Measurements from ENCODE around the gene RAB43.

RAB43 gene

DNA sequence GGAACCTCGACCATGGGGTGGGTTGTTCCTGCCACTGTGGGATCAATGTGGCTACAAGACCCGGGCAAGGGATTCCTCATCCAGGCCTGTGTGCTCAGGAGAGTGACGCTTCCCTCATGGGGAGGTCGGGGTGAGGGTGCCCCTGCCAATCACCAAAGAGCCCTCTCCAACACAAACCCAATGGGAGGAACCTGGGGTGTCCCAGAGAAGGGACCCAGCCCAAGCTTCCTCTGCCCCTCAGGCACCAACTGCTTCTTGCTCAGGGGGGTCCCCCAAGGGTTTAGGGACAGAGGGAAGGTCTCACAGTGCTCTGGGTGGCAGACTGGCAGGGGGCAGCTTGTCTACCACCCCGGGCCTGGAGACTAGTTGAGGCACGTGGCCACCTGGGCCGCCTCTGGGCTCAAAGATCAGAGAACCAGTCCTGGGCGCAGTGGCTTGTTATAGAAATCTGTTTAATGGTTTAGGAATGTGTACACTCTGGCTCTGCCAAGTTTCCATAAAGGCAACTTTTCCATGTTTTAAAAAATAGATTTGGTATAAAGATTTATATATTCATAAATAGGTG lies 34.4 kb downstream of the RAB43 start:
- TF ChIP-seq, protein P1, sequence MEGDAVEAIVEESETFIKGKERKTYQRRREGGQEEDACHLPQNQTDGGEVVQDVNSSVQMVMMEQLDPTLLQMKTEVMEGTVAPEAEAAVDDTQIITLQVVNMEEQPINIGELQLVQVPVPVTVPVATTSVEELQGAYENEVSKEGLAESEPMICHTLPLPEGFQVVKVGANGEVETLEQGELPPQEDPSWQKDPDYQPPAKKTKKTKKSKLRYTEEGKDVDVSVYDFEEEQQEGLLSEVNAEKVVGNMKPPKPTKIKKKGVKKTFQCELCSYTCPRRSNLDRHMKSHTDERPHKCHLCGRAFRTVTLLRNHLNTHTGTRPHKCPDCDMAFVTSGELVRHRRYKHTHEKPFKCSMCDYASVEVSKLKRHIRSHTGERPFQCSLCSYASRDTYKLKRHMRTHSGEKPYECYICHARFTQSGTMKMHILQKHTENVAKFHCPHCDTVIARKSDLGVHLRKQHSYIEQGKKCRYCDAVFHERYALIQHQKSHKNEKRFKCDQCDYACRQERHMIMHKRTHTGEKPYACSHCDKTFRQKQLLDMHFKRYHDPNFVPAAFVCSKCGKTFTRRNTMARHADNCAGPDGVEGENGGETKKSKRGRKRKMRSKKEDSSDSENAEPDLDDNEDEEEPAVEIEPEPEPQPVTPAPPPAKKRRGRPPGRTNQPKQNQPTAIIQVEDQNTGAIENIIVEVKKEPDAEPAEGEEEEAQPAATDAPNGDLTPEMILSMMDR (IDR thresholded peaks at IDR 0.05; ENCODE audit: borderline replicate concordance, control extremely low read depth, extremely low read depth, insufficient read depth, missing control alignments), result no peak
- no peak for DNase-seq (ENCODE audit: low spot score)
- in situ Hi-C loops (cut with MboI; ENCODE audit: low sequenced_read_pairs, unreplicated experiment), result no loop called here

- TF ChIP-seq, protein P1 (IDR thresholded peaks at IDR 0.05; ENCODE audit: borderline replicate concordance, control extremely low read depth, extremely low read depth, insufficient read depth, missing control alignments), result no peak
- in situ Hi-C loops (cut with MboI; ENCODE audit: low sequenced_read_pairs, unreplicated experiment), result no loop called here
- no peak for DNase-seq (ENCODE audit: low spot score)
Observed at GRCh38 chr3:129085818-129086217, 35.8 kb downstream of the RAB43 start.

DNA sequence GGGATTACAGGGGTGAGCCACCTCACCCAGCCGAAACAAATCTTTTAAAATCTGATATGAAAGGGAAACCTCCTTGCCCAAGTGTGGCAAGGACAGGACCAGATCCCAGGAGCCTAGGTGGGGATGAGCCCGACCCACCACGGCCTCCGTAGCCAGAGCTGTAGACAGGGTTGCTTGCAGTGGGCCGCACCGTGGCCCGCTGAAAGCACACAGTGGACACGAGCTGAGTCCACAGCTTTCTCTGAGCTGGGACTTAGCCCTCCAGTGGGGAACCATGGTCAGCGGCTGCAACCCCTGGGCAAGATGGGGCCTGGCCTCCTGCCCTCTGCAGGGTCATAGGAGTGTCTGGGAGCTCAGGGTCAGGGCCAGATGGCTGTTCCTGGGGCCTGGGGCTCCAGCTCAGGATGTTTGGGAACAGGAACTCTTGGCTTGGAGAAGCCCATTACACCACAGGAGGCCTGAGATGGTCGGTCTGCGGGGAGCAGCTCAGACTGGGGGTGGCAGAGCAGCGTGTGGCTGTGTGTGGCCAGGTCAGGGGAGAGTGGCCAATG lies 36.4 kb downstream of the RAB43 start:
- no peak for DNase-seq (ENCODE audit: low spot score)
- in situ Hi-C loops (cut with MboI; ENCODE audit: low sequenced_read_pairs, unreplicated experiment), result no loop called here
- TF ChIP-seq, protein P1 (IDR thresholded peaks at IDR 0.05; ENCODE audit: borderline replicate concordance, control extremely low read depth, extremely low read depth, insufficient read depth, missing control alignments), result no peak

DNA sequence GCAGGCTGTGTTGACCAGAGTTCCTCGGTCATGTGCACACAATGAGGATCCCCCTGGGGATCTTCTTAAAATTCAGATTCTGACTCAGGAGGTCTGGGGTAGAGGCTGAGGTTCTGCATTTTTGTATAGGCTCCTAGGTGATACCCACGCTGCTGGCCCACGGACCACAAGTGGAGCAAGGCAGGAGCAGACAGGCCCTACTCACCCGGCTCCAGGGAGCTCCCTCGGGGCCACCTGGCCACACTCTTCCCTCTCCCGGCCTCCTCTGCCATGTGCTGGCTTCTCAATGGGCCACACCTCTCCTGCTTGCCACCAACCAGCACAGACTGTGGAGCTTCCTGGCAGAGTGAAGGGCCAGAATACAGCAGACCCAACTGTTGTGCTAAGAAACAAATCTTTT lies 37.1 kb downstream of the RAB43 start:
- DNase-seq (ENCODE audit: low spot score), result no peak
- TF ChIP-seq, protein P1 (IDR thresholded peaks at IDR 0.05; ENCODE audit: borderline replicate concordance, control extremely low read depth, extremely low read depth, insufficient read depth, missing control alignments), result no peak
- in situ Hi-C loops (cut with MboI; ENCODE audit: low sequenced_read_pairs, unreplicated experiment), result no loop called here

DNA sequence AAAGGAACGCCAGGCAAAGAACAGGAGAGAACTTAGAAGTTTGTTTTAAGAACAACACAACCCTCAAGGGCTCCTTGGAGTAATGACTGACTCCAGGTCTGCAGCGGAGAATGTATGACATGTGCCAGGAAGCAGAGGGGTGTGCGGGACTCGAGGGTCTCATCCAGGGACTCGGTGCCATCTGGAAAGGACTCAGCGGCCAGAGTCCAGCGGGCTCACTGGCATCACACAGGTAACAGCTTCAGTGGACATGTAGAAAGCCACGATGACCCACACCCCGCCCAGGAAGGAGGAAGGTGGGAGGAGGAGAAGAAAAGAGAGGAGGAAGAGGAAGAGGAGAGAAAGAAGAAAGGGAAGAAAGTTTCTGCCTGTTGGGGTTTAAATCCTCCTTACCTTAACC lies 39.6 kb downstream of the RAB43 start:
- in situ Hi-C loops (cut with MboI; ENCODE audit: low sequenced_read_pairs, unreplicated experiment), result no loop called here
- DNase-seq (ENCODE audit: low spot score), result no peak
- TF ChIP-seq, protein P1 (IDR thresholded peaks at IDR 0.05; ENCODE audit: borderline replicate concordance, control extremely low read depth, extremely low read depth, insufficient read depth, missing control alignments), result no peak

DNA sequence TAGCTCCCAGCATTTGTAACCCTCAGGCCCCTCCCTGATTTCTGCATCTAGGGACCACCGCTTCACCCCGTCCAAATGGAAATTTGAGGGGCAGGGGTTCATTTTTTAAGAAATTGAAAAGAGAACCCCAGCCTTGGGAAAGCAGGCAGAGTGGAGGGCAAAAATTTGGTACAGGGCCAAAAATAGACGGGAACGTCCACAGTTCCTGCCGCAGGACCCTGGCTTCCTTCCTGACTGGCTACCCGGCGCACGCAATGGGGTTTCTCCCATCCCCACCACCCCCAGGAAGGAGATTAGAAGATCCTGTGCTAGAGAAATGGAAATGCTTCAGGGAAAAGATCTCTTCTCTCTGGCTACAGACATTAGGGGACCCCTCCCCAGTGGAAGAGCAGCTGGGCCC lies 40.1 kb downstream of the RAB43 start:
- no peak for DNase-seq (ENCODE audit: low spot score)
- in situ Hi-C loops (cut with MboI; ENCODE audit: low sequenced_read_pairs, unreplicated experiment), result no loop called here
- TF ChIP-seq, protein P1 (IDR thresholded peaks at IDR 0.05; ENCODE audit: borderline replicate concordance, control extremely low read depth, extremely low read depth, insufficient read depth, missing control alignments), result no peak
